B cell (primary cell): ENCODE results near the gene ANKRD62.

Experiments used
- CTCF ChIP-seq: fragments of 200-600 bp; IDR thresholded peaks from one replicate; pipeline ENCODE4 v1.8.0; 2022; ENCODE audit warnings: antibody characterized with exemption, mild to moderate bottlenecking
- EZH2 ChIP-seq: IDR thresholded peaks from 2 replicates; pipeline ENCODE4 v1.6.1; 2012; ENCODE audit warnings: borderline replicate concordance, low read depth, mild to moderate bottlenecking, moderate library complexity, low read length; ENCODE audit not compliant: insufficient read depth, poor library complexity, severe bottlenecking

- TF ChIP-seq CTCF, result no peak
- TF ChIP-seq EZH2, result no peak
Observed at GRCh38 chr18:12162786-12163185, 69.1 kb downstream of the ANKRD62 start.
